Neuronal stem cell (in vitro differentiated cells): ENCODE results near the gene OR7A10. TPM values are rescaled to one million over a fixed set of nuclear protein-coding genes. Genes with fewer than 3 reads are reported as not detected.
"Not testable (repeated sequence)": the region's sequence is repeated elsewhere in the genome, so short reads cannot be mapped to it uniquely, and the experiment has no call there.

Experiments
- DNase-seq: peaks from one replicate; pipeline ENCODE4 v3.0.0-alpha.2; 2013; ENCODE audit warnings: low spot score
- H2AFZ ChIP-seq: one replicate; pipeline ENCODE4 v1.6.1; 2013; ENCODE audit warnings: mild to moderate bottlenecking, low read length, inconsistent platforms
- H2AK5ac ChIP-seq: 2 replicates; pipeline ENCODE4 v1.6.1; 2013; ENCODE audit warnings: low read depth, mild to moderate bottlenecking, inconsistent platforms, low read length, moderate library complexity, mixed read lengths
- H2BK120ac ChIP-seq: 2 replicates; pipeline ENCODE4 v1.6.1; 2013; ENCODE audit warnings: low read depth, mild to moderate bottlenecking, inconsistent platforms, low read length, moderate library complexity, mixed read lengths
- H2BK12ac ChIP-seq: one replicate; pipeline ENCODE4 v1.6.1; 2013; ENCODE audit warnings: low read length, inconsistent platforms
- H2BK15ac ChIP-seq: 2 replicates; pipeline ENCODE4 v1.6.1; 2013; ENCODE audit warnings: mild to moderate bottlenecking, low read length, inconsistent platforms, mixed read lengths
- H2BK5ac ChIP-seq: one replicate; pipeline ENCODE4 v1.6.1; 2013; ENCODE audit warnings: inconsistent platforms, mild to moderate bottlenecking, low read length, moderate library complexity
- H3K14ac ChIP-seq: one replicate; pipeline ENCODE4 v1.6.1; 2013; ENCODE audit warnings: low read length, inconsistent platforms
- H3K18ac ChIP-seq: 2 replicates; pipeline ENCODE4 v1.6.1; 2013; ENCODE audit warnings: low read length, inconsistent platforms
- H3K23ac ChIP-seq: 2 replicates; pipeline ENCODE4 v1.6.1; 2013; ENCODE audit warnings: low read depth, mild to moderate bottlenecking, mixed read lengths, low read length, inconsistent platforms; ENCODE audit not compliant: poor library complexity
- H3K27ac ChIP-seq: replicated peaks from 3 replicates; pipeline ENCODE4 v1.5.1; 2013; ENCODE audit warnings: low read length, inconsistent platforms
- H3K27me3 ChIP-seq, 3 experiments: 2 replicates each; pipeline ENCODE4 v1.6.1; 2013; ENCODE audit warnings: low read length in 3 of 3, mild to moderate bottlenecking in 2 of 3, inconsistent platforms in 1 of 3, low read depth in 1 of 3, mixed read lengths in 1 of 3, moderate library complexity in 1 of 3; ENCODE audit not compliant: control insufficient read depth in 3 of 3, insufficient read depth in 3 of 3
- H3K36me3 ChIP-seq, 2 donors: replicated peaks in 1 of 2; 2 replicates each; pipeline ENCODE4 v1.6.1; 2013; ENCODE audit warnings: low read length in 2 of 2; ENCODE audit not compliant: control insufficient read depth in 2 of 2, insufficient read depth in 2 of 2
- H3K4ac ChIP-seq: 2 replicates; pipeline ENCODE4 v1.6.1; 2013; ENCODE audit warnings: inconsistent platforms, mild to moderate bottlenecking, low read length, moderate library complexity
- H3K4me1 ChIP-seq, 2 donors: 1 replicate in 1 of 2; 2 replicates in 1 of 2; pipeline ENCODE4 v1.6.1; 2013; ENCODE audit warnings: low read length in 2 of 2, low read depth in 1 of 2; ENCODE audit not compliant: control insufficient read depth in 2 of 2, insufficient read depth in 1 of 2
- H3K4me2 ChIP-seq: one replicate; pipeline ENCODE4 v1.6.1; 2013; ENCODE audit warnings: mild to moderate bottlenecking, low read length, inconsistent platforms; ENCODE audit not compliant: insufficient read depth, poor library complexity, severe bottlenecking
- H3K4me3 ChIP-seq, 2 donors: 2 replicates each; pipeline ENCODE4 v1.5.1; 2013; ENCODE audit warnings: low read length in 2 of 2, mild to moderate bottlenecking in 2 of 2, inconsistent platforms in 1 of 2, moderate library complexity in 1 of 2
- H3K79me1 ChIP-seq: one replicate; pipeline ENCODE4 v1.6.1; 2013; ENCODE audit warnings: low read depth, mild to moderate bottlenecking, inconsistent platforms, low read length, moderate library complexity
- H3K9ac ChIP-seq: one replicate; pipeline ENCODE4 v1.6.1; 2013; ENCODE audit warnings: mild to moderate bottlenecking, low read depth, low read length, inconsistent platforms; ENCODE audit not compliant: poor library complexity
- H3K9me3 ChIP-seq, 2 donors: replicated peaks in 1 of 2; 2 replicates each; pipeline versions ENCODE3 to v1.6.1; 2013; ENCODE audit warnings: low read length in 2 of 2, mild to moderate bottlenecking in 2 of 2, inconsistent platforms in 1 of 2, low read depth in 1 of 2, mixed read lengths in 1 of 2, moderate library complexity in 1 of 2; ENCODE audit not compliant: control insufficient read depth in 2 of 2, insufficient read depth in 1 of 2
- H4K8ac ChIP-seq: one replicate; pipeline ENCODE4 v1.6.1; 2013; ENCODE audit warnings: low read depth, mild to moderate bottlenecking, inconsistent platforms, low read length, moderate library complexity
- H4K91ac ChIP-seq: one replicate; pipeline ENCODE4 v1.6.1; 2013; ENCODE audit warnings: low read length, low read depth, mild to moderate bottlenecking, inconsistent platforms; ENCODE audit not compliant: poor library complexity
- WGBS, 2 donors: extraction: QIAGEN DNeasy Blood & Tissue Kit; methylation state at CpG; one replicate each; pipeline ENCODE4 v1.1.7; 2013; ENCODE audit warnings: missing lambda C conversion rate in 2 of 2, mixed read lengths in 1 of 2; ENCODE audit not compliant: insufficient read length in 2 of 2, insufficient replicate concordance in 1 of 2; ENCODE audit errors: extremely low coverage in 2 of 2; 5-methylcytosine and 5-hydroxymethylcytosine counted together
- small RNA-seq: library from polyadenylated mRNA; stranded (forward); fragments of <200 nt; extraction: miRNeasy Mini kit (QIAGEN cat#:217004); gene quantifications from one replicate; pipeline ENCODE3, GENCODE V24; 2013; ENCODE audit not compliant: insufficient read depth

The OR7A10 gene

DNA sequence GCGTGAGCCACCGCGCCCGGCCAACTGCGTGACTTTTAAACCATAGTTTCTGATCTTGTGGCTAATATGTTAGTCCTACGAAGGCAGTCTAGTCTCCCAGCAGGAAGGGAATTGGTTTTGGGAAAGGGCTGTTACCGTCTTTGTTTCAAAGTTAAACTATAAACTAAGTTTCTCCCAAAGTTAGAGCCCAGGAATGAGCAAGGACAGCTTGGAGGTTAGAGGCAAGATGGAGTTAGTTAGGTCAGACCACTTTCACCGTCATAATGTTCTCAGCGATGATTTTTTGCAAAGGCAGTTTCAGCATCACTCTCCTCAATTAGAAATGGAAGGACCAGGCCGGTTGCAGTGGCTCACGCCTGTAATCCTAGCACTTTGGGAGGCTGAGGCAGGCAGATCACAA, 52.7 kb downstream of the OR7A10 start:
- no peak overlapping the region for H2BK12ac ChIP-seq
- H3K9me3 ChIP-seq = no peaks in the 10 kb centered on the region
- no peak overlapping the region for H2AFZ ChIP-seq
- no peak overlapping the region for H2AK5ac ChIP-seq
- H4K8ac ChIP-seq = no peak overlapping the region
- no peak overlapping the region for H2BK120ac ChIP-seq
- no peak overlapping the region for H2BK15ac ChIP-seq
- H4K91ac ChIP-seq = no peak overlapping the region
- no peaks in the 10 kb centered on the region for H3K79me1 ChIP-seq
- no peak overlapping the region for H3K14ac ChIP-seq
- no peaks in the 10 kb centered on the region for H3K36me3 ChIP-seq
- DNase-seq = no peak
- no peak overlapping the region for H3K4me3 ChIP-seq
- H3K9ac ChIP-seq = no peak overlapping the region
- H3K4ac ChIP-seq = no peak overlapping the region
- H3K27ac ChIP-seq = no peak overlapping the region
- no peak overlapping the region for H3K4me2 ChIP-seq
- no peak overlapping the region for H3K18ac ChIP-seq
- H3K27me3 ChIP-seq = no peaks in the 10 kb centered on the region
- WGBS, 2 donors = no CpG with 5 or more reads among the region's 11 CpGs
- H3K23ac ChIP-seq = no peak overlapping the region
- H3K4me1 ChIP-seq = no peaks in the 10 kb centered on the region
- H2BK5ac ChIP-seq = no peak overlapping the region

DNA sequence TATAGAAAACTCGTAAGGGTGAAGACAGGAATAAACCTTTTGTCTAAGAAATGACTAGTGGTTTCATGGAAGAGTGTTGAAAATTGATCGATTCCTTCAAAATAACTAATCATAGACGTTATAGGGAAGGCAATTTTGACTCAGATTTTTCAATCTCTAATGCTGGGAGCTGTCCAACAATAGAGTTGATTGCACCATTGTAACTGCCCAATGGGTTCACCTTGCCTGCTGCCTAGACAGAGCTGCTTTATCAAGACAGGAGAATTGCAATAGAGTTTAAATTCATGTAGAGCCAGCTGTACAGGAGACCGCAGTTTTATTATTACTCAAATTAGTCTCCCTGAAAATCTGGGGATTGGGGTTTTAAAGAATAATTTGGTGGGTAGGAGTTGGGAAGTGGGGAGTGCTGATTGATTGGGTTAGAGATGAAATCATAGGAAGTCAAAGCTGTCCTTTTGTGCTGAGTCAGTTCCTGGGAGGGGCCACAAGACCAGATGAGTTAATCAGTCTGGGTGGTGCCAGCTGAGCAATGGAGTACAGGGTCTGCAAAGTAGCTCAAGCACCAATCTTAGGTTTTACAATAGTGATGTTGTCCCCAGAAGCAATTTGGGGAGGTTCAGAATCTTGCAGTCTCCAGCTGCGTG, 53.5 kb downstream of the OR7A10 start:
- Histone ChIP-seq H3K9me3 (no peaks in the 10 kb centered on the region), H4K91ac (no peak overlapping the region), H2BK120ac (no peak overlapping the region), H3K23ac (no peak overlapping the region), H3K4me3 (no peak overlapping the region), H3K4ac (no peak overlapping the region), H2BK5ac (no peak overlapping the region), H2BK15ac (no peak overlapping the region), H3K27me3 (no peaks in the 10 kb centered on the region), H2AK5ac (no peak overlapping the region), H2AFZ (no peak overlapping the region), H3K4me1 (no peaks in the 10 kb centered on the region), H3K27ac (no peak overlapping the region), H2BK12ac (no peak overlapping the region), H3K4me2 (no peak overlapping the region), H3K79me1 (no peaks in the 10 kb centered on the region), H3K14ac (no peak overlapping the region), H3K9ac (no peak overlapping the region), H3K18ac (no peak overlapping the region), H3K36me3 (no peaks in the 10 kb centered on the region), H4K8ac (no peak overlapping the region)
- no CpG with 5 or more reads among the region's 5 CpGs for WGBS, 2 donors
- no peak for DNase-seq

DNA sequence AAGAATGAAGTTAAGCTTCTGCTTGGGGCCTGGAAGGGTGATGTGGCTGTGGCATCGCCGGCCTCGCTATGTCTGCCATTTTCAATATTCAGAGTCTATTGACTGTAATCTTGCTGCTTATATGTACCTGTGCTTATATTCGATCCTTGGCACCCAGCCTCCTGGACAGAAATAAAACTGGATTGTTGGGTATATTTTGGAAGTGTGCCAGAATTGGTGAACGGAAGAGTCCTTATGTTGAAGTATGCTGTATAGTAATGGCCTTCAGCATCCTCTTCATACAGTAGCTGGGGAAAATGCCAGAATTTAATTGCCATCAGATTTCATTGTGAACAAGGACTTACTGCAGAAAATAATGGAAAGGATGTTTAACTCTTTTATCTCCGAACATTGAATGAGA, 56.5 kb downstream of the OR7A10 start:
- H3K4me3 ChIP-seq, H2BK15ac ChIP-seq, H2BK5ac ChIP-seq, H4K8ac ChIP-seq, H3K36me3 ChIP-seq, H2BK12ac ChIP-seq, H3K9me3 ChIP-seq, H3K27ac ChIP-seq, H3K79me1 ChIP-seq, H3K27me3 ChIP-seq, DNase-seq, H3K4me1 ChIP-seq, H3K4me2 ChIP-seq, H2AFZ ChIP-seq, H2BK120ac ChIP-seq, H3K9ac ChIP-seq, H3K18ac ChIP-seq, H3K14ac ChIP-seq, H3K4ac ChIP-seq, H4K91ac ChIP-seq, H3K23ac ChIP-seq, H2AK5ac ChIP-seq: not testable (repeated sequence)
- no CpG with 5 or more reads among the region's 6 CpGs for WGBS, 2 donors

Small RNA genes within 50 kb of the gene (small RNA-seq; reads per million reads assigned to genes)
- not detected for gene AC005255.1
- not detected for gene OR7A18P
